NCI-H2196 treated with DMSO at 0.1 percent for 48 hours (cell line): ENCODE measurements around the gene TSGA10IP.

ENCODE experiments used
- DNase-seq: peaks from one replicate; lab custom pipeline; 2025; ENCODE audit not compliant: unreplicated experiment; lab: John Stamatoyannopoulos, UW

Gene TSGA10IP

DNA sequence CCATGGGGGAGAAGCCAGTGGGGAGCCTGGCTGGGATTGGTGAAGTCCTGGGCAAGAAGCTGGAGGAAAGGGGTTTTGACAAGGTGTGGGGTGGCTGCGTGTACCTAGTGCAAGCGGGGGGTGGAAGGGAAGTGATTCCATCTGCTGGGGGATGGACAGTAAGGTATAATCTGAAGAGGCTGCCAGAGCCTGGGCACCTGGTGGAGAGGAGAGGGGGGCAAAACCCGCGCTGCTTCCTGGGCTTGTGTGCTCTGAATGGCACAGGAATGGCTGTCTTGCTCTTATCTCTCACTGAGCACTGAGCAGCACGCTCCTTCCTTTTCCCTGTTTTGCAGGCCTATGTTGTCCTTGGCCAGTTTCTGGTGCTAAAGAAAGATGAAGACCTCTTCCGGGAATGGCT, 58.0 kb downstream of the TSGA10IP start:
- no peak for DNase-seq

- no peak for DNase-seq
Observed at GRCh38 chr11:66004186-66004585, 58.9 kb downstream of the TSGA10IP start.

GRCh38 chr11:66006134-66006890, 61.0 kb downstream of the TSGA10IP start:
- no peak for DNase-seq

GRCh38 chr11:66006891-66007176, 61.6 kb downstream of the TSGA10IP start:
- no peak for DNase-seq

- no peak for DNase-seq
Observed at GRCh38 chr11:66007201-66007634, 61.9 kb downstream of the TSGA10IP start.

DNA sequence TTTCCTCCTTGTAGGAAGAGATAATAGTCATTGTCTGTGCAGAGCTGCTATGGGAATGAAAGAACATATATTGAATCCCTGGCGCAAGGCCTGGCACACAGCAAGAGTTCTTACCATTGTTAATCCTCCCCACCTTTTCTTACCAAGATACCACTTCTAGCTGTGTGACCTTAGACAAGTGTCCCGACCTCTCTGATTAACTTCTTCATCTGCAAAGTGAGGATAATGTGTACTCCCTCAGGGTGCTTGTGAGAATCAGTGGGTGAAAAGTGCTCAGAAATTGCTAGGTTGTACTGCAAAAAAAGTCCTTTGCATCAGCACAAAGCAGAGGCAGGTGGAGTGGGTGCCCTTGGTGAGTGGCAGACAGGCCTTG, 62.8 kb downstream of the TSGA10IP start:
- no peak for DNase-seq

GRCh38 chr11:66008468-66009101, 63.3 kb downstream of the TSGA10IP start:
- DNase-seq = no peak
